ENCODE results near the gene CDHR1.

The CDHR1 gene

GRCh38 chr10:84156009-84156408 is 38.3 kb upstream of the CDHR1 start:
- TF ChIP-seq CTCF (IDR thresholded peaks at IDR 0.05; ENCODE audit: control insufficient read depth, extremely low read depth, insufficient read depth), result no peak
- DNase-seq (ENCODE audit: low read depth), result no peak
- H3K4me3 ChIP-seq (ENCODE audit: low read depth, low read length), result no peak overlapping the region

- no peak for TF ChIP-seq CTCF (IDR thresholded peaks at IDR 0.05; ENCODE audit: control insufficient read depth, extremely low read depth, insufficient read depth)
- no peak overlapping the region for H3K4me3 ChIP-seq (ENCODE audit: low read depth, low read length)
- no peak for DNase-seq (ENCODE audit: low read depth)
Observed at GRCh38 chr10:84156768-84157167, 37.6 kb upstream of the CDHR1 start.

GRCh38 chr10:84158061-84158460 is 36.3 kb upstream of the CDHR1 start:
- no peak overlapping the region for H3K4me3 ChIP-seq (ENCODE audit: low read depth, low read length)
- no peak for TF ChIP-seq CTCF (IDR thresholded peaks at IDR 0.05; ENCODE audit: control insufficient read depth, extremely low read depth, insufficient read depth)
- DNase-seq (ENCODE audit: low read depth), result no peak

GRCh38 chr10:84158550-84158949 is 35.8 kb upstream of the CDHR1 start:
- H3K4me3 ChIP-seq (ENCODE audit: low read depth, low read length), result no peak overlapping the region
- no peak for DNase-seq (ENCODE audit: low read depth)
- no peak for TF ChIP-seq CTCF (IDR thresholded peaks at IDR 0.05; ENCODE audit: control insufficient read depth, extremely low read depth, insufficient read depth)

GRCh38 chr10:84159076-84159685 is 35.2 kb upstream of the CDHR1 start:
- no peak for DNase-seq (ENCODE audit: low read depth)
- no peak for TF ChIP-seq CTCF (IDR thresholded peaks at IDR 0.05; ENCODE audit: control insufficient read depth, extremely low read depth, insufficient read depth)
- no peak overlapping the region for H3K4me3 ChIP-seq (ENCODE audit: low read depth, low read length)

- H3K4me3 ChIP-seq (ENCODE audit: low read depth, low read length), result no peak overlapping the region
- TF ChIP-seq CTCF (IDR thresholded peaks at IDR 0.05; ENCODE audit: control insufficient read depth, extremely low read depth, insufficient read depth), result peak; percentile 36
- no peak for DNase-seq (ENCODE audit: low read depth)
Observed at GRCh38 chr10:84160663-84161362, 33.5 kb upstream of the CDHR1 start.

GRCh38 chr10:84163996-84164395 is 30.3 kb upstream of the CDHR1 start:
- DNase-seq (ENCODE audit: low read depth), result no peak
- H3K4me3 ChIP-seq (ENCODE audit: low read depth, low read length), result no peak overlapping the region
- no peak for TF ChIP-seq CTCF (IDR thresholded peaks at IDR 0.05; ENCODE audit: control insufficient read depth, extremely low read depth, insufficient read depth)

All from LNCaP clone FGC (cell line).